AG10803 (cell line): ENCODE results near the gene LDB2.
"Not testable (repeated sequence)": the region's sequence is repeated elsewhere in the genome, so short reads cannot be mapped to it uniquely, and the experiment has no call there.

Experiments
- DNase-seq: peaks from one replicate; pipeline ENCODE4 v3.0.0; 2010; ENCODE audit warnings: low read depth
- H3K4me3 ChIP-seq: 2 replicates; pipeline ENCODE4 v1.5.1; 2011; ENCODE audit warnings: mild to moderate bottlenecking, low read length, control low read depth
- TF ChIP-seq, protein P1 (sequence below): conservative IDR thresholded peaks from 2 replicates; pipeline ENCODE4 v1.5.1; 2011; ENCODE audit warnings: mild to moderate bottlenecking, low read length, control low read depth, inconsistent platforms

Gene LDB2

DNA sequence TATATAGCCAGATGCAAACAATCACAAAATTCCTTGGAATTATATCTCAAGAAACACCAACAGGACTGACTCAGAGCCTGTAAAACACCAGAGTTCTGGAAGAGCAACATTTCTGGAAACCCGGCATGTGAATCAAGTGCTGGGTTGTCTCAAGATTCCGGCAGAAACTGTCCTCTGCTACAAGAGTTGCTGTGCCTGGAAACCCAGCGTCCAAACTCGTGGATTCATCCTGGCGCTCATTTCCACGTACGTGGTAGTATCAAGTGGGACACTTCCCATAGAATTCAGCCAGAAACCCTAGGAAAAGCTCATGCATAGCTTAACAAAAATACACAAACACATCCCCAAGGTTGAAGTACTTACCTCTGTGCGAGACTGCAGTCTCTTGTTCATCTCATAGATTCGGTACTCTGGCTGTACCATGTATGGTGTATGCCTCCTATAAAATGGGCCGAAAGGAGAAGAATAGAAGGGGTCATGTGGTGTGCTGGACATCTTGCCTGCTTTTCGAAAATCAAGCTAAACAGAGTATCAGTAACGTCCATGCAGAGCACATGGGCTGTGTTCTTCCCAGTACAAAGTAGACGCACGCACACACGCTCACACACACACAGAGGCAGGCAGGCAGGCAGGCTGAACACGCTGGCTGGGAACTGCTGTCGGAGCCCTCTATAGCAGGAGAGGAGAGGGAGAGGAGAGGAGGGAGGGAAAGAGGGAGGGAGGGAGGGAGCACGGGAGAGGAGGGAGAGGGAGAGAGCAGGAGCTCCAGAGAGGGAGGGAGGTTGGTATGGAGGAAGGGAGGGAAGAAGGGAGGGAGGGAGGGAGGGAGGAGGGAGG lies at the start of gene LDB2:
Gene LDB2, minus strand, starts transcription at position 655 of the 837 bp plus-strand sequence.
- peak; percentile 91 for DNase-seq
- H3K4me3 ChIP-seq = peak within 1 kb of the TSS; percentile 77
- TF ChIP-seq, protein P1, sequence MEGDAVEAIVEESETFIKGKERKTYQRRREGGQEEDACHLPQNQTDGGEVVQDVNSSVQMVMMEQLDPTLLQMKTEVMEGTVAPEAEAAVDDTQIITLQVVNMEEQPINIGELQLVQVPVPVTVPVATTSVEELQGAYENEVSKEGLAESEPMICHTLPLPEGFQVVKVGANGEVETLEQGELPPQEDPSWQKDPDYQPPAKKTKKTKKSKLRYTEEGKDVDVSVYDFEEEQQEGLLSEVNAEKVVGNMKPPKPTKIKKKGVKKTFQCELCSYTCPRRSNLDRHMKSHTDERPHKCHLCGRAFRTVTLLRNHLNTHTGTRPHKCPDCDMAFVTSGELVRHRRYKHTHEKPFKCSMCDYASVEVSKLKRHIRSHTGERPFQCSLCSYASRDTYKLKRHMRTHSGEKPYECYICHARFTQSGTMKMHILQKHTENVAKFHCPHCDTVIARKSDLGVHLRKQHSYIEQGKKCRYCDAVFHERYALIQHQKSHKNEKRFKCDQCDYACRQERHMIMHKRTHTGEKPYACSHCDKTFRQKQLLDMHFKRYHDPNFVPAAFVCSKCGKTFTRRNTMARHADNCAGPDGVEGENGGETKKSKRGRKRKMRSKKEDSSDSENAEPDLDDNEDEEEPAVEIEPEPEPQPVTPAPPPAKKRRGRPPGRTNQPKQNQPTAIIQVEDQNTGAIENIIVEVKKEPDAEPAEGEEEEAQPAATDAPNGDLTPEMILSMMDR = no peak

DNA sequence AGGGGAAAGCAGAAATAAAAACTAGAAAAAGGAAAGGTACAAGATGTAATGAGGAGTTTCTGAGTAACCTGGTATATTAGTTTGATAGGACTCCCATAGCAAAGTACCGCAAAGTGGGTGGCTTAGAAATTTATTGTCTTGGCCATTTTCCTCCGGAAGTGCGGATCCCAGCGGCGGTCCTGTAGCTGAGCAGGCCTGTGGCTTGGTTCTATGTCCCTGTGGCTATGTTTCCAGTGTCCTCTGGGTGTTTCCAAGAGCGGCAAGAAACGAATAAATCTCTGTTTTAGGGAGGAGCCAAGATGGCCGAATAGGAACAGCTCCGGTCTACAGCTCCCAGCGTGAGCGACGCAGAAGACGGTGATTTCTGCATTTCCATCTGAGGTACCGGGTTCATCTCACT lies 44.0 kb upstream of the LDB2 start:
- DNase-seq = no peak
- H3K4me3 ChIP-seq = no peak overlapping the region
- TF ChIP-seq, protein P1 = no peak

DNA sequence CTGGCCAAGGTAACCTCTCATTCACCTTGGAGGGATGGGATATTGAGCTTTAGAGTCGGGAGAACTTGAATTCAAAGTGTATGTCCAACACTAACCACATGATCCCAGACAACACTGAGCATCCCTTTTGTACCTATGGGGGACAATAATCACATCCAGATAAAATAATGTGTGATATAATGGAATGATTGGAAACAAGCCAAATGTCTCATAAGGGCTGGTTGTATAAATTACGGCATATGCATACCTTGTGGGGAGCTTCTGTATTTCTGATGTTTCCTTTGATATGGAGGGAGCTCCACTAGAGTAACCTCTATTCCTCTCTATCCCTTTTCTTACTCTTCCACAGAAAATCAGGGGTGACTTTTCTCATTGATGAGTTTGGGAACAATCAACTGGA lies 40.7 kb upstream of the LDB2 start:
- TF ChIP-seq, protein P1 = no peak
- DNase-seq = no peak
- no peak overlapping the region for H3K4me3 ChIP-seq

DNA sequence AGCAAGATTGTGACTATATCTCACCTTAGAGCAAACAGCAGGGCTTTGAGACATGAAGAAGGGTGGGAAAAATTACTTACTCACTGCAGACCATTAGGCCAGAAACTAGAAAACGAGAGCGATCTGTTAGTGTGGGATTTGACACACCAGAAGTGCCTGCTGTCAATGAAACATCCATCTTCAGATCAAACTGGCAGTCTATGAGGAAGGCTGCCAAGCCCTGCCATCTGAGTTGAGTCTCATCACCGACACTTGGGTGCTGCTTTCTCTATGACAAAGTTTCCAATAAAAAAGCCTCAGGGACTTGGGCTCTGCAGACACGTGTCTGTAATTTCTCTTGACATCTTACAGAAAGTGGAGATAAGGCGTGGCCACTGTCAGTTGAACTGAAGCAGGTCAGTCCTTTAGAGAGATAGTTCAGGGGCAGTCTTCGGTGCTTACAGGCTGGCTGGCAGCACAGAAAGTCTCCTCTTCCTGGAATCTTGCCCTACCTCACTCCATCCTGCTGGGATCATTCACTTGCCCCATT lies 40.1 kb upstream of the LDB2 start:
- TF ChIP-seq, protein P1 = no peak
- DNase-seq = no peak
- no peak overlapping the region for H3K4me3 ChIP-seq

DNA sequence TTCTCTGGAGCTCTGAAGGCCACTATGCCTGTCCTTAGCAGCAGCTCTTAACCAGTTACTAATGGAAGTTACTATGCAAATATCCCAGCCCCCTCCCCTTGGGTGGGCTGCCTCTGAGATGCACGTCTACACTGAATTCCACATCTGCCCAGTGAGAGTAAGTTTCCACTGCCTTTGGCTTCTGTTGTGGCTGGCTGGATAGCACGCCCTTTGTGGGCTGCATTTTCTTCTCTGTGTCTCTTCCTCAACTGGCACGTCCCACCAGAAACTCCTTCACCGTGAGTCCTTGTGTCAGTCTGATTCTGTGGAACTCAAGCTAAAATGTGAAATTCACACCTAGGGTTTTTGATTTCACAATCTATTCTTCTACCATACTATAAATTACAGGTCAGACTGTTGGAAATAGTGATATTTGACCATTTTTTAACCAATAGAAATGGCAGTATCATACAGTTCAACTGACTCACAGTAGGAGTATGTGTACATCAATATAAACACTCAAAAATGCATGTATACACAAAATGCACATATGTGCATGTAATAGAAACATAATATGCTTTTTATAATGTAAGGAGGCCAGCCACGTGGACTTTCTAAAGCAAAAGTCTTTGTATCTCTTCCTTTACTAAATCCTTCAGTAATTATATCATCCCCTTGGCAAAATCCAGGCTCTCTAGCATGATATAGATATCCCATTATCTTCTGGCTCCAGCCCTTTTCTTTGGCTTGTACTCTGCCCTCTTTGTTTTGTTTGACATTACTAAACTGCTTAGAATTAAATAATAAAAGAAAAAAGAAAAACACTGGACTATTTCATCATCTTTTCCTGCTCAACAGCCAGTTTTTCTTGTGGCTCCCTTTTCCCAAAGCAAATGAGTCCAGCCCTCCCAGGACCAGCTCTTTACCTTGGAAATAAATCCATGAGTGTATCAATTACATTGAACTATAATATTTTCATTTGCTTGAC lies 33.2 kb upstream of the LDB2 start:
- TF ChIP-seq, protein P1 = no peak
- no peak overlapping the region for H3K4me3 ChIP-seq
- DNase-seq = peak; percentile 17

DNA sequence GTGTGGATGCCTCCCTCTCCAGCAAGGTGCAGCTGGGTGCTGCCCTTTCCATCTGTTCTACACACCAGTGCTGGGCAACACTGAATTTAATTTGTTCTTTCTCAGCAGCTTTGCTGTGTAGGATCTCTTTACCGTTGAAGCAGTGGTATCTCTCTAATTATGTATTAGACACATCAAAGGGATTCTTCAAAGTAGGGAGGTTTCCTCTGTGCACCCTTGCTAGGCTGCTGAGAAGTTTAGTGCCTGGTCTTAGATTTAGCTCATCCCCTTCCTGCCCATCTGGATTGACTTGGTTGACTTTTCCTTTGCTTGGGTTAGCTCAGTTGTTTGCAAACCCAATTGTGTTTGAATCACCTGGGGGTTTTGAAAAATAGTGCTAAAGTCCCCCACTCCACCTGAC lies 27.8 kb upstream of the LDB2 start:
- no peak for DNase-seq
- TF ChIP-seq, protein P1 = no peak
- H3K4me3 ChIP-seq = no peak overlapping the region

DNA sequence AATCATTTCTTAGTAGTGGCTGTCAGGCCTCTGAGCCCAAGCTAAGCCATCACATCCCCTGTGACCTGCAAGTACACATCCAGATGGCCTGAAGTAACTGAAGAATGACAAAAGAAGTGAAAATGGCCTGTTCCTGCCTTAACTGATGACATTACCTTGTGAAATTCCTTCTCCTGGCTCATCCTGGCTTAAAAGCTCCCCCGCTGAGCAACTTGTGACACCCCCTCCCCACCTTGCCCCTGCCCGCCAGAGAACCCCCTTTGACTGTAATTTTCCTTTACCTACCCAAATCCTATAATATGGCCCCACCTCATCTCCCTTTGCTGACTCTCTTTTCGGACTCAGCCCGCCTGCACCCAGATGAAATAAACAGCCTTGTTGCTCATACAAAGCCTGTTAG lies 20.3 kb upstream of the LDB2 start:
- H3K4me3 ChIP-seq, DNase-seq: not testable (repeated sequence)
